Raji (cell line): Measurements from ENCODE around the gene PPP2R2C.

Experiments
- POLR2A ChIP-seq: IDR thresholded peaks from 2 replicates; pipeline ENCODE4 v1.6.1; 2011; ENCODE audit warnings: low read depth, low read length, control low read depth; ENCODE audit not compliant: insufficient read depth

PPP2R2C gene

DNA sequence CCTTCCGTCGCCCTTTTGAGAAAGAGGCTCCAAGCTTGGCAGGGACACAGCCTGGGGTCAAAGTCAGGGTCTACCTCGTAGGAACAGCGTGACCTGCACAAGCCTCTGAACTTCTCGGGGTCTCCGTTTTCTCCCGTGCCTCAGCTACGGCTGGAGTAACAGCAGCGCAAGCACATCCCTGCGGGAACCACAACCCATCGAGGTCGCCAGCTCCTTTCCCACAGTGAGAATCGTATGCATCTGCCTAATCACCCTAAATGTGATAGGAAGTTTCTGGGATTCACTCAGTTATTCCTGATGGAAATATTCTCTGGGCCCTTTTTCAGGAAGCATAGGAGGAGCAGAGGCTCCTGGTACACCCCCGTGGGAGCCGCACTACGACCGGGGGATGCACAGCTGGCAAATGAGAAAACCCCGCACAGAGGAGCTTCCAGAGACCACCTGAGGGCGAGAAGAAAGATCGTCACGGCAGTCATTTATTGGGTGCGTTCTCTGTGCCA, 24.7 kb downstream of the PPP2R2C start:
- TF ChIP-seq POLR2A: no peak

DNA sequence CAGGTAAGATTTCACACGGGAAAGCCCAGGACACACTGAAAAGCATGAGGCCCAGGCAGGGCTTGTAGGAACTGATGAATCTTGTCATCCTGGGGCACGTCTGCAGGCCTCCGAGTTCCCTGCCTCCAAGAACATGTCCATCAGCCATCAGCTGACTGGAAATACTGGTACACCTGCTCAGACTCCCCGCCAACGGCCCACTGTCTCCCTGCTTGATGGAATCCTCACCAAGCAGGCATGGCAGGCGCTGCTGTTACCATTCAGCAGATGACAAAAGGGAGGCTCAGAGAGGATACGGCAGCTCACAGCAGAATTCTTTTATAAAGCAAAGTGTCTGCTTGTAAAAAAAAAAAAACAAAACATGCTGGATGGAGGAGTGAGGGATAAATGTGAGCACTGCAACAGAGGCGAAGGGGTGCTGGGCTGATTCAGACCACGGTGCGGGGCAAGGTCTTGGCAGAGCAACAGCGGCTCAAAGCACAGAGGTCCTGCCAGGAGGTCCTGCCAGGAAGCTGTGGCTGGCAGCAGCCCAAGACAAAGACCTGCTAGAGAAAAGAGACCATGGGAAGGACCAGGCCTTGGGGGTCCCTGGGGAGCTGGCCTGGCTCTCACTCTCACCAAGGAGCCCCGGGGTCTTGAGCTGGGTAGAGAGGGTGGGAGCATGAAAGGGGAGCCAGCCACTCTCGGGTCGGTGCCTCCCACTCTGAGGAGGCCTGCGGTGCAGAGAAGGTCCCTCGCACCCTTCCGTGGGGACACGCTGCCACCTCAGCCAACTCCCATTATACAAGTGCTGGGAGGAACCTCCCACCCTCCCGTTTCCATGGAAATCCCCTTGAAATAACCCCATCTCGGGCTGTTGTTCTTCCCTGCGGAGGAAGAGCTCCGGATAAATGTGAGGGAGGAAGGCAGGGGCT, 25.6 kb downstream of the PPP2R2C start:
- no peak for TF ChIP-seq POLR2A

DNA sequence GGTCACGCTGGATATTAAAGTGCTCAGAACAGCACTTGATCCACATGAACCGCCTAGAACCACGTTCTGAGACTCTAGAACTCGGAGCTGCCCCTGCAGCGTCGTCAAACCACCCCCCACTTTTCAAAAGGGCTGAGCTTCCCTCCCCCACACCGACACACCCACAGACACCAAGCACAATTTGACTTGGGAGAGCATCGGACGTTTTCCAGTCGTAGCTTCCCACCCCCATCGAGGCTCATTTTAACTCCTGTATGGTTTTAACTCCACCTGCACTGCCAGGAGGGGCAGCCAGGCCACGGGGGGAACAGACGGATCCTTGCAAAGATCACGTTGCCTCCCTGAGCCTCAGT, 26.3 kb downstream of the PPP2R2C start:
- TF ChIP-seq POLR2A: no peak

DNA sequence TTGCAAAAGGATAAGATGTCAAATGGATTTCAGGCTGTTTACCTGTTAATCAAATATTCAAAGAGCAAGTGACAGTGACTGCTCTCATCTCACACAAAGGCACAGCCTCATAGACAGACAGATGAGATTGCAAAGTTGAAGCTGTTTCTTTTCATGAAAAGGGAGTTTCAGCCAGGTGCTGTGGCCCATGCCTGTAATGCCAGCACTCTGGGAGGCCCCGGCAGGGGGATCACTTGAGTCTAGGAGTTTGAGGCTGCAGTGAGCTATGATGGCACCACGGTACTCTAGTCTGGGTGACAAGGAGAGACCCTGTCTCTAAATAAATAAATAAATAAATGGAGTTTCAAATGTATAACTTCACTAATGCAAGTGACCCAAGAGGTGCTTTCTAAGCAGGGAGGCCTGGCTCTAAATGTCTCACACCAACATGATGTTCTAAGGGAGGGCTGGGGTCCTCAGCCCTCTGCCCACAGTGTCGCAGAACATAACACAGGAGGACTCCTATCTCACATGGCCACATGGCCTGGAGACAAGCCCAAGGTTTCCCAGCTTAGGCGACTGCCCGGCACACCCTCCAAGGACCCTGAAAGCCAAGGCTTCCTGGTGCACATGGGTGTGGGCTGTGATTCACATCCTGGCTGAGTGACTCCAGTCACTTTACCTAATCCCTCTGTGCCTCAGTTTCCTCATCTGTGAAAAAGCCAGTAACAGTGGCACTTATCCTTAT, 26.8 kb downstream of the PPP2R2C start:
- no peak for TF ChIP-seq POLR2A

DNA sequence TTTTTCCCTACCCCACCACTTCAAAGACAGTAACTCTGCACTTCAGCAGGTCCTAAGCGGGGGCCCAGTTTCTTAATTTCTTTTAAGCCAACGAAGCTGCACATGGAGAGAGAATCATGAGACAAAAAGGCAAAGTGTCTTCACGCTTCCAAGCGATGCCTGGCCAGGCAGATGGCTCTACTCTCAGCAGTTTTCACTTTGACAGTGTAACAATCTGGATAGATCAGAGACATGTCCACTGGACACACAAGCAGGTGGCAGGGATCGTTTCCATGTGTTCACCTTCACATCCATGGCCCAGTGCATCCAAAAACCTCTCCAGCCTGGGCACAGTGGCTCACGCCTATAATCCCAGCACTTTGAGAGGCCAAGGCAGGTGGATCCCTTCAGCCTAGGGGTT, 27.8 kb downstream of the PPP2R2C start:
- TF ChIP-seq POLR2A: no peak

DNA sequence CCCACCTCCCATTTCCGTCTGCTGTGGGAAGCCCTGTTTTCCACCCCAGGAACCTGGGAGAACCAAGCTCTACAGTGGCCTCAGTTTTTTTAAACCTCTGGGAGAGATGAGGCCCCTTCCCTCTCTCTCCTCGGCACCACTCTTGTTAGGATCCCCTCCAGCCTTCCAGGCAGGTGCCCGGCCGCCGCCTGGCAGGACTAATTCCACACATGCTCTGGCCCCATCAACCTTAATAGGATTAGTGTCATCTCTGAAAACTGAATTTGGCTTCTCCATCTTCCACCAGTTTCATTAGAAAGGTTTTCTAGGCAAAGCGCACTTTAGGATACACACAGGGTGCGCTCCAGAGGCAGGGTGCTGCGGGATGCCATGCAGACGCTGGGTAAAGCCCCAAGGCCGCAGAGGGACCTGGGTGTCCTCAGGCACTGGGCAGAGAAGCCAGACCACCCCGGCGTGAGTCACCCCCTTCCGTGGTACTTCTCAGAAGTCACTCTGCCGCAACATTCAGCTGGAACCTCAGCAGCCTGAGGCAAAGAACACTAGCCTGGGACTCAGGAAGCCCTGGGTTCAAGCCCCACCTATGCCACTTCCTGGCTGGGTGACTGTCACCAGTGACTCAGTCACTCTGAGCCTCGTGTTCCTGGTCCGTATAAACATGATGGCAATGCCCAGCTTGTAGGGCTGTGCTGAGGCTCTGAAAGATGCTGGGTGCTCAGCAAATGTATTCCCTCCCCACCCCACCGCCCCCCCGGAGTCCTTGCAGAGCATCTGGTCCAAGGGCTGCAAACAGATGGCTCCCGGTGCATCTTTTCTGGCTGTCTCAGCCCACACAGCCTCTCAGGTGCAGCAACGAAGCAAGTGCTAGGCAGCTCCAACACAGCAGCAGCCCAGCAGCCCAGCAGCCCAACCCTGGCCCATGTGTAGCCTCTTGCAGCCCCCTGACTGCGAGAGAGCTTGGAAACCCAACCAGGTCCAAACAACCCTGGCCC, 29.1 kb downstream of the PPP2R2C start:
- TF ChIP-seq POLR2A: no peak

DNA sequence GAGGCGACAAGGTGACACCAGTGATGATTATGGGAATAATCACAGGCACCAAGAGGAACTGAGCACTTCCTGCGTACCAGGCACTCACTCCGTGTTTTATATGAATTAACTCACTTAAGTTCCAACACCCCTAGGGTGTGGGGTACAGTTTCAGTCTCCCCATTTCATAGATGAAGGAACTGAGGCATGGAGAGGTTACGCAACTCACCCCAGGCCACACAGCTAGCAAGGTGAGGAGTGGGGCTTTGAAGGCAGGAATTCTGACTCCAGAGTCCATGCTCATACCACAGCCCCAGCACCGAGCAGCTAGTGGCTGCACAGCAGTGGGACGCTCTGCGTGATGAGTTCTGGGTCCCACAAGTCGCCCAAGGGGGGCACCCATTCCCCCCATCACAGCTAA, 29.9 kb downstream of the PPP2R2C start:
- no peak for TF ChIP-seq POLR2A

DNA sequence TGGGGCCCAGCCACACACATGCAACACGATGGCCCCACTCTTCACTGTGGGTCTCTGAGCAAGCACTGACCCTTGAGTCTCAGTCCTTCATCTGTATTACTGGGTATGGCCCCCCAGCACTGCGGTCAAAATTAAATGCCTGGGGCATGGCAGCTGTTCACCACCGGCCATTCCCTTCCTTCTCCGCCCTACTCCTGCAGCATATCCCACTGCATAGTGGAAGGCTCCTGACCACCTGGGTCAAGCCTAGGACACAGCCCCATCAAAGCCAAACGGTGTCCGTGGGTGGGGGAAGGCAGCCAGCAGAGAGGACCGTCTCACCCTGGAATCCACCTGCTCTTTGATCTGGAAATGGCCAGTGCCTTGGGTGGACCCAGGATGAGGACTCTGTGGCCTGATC, 30.7 kb downstream of the PPP2R2C start:
- no peak for TF ChIP-seq POLR2A

DNA sequence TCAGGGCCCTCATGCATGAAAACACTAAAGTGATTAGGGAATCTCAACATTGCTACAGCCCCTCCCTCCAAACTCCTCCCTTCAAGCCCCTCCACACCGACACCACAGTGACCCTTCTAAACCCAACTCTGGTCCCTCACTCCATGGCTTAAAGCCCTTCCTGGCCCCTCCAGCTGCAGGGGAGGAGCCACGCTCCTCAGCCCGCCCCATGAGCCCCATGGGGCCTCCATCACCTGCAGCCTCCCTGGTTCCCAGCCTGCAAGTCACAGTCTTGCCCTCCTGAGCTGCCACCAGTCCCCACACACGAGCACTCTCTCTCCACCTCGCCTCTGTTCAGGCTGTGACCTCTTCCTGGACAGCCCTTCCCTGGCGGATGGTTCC, 31.2 kb downstream of the PPP2R2C start:
- no peak for TF ChIP-seq POLR2A

DNA sequence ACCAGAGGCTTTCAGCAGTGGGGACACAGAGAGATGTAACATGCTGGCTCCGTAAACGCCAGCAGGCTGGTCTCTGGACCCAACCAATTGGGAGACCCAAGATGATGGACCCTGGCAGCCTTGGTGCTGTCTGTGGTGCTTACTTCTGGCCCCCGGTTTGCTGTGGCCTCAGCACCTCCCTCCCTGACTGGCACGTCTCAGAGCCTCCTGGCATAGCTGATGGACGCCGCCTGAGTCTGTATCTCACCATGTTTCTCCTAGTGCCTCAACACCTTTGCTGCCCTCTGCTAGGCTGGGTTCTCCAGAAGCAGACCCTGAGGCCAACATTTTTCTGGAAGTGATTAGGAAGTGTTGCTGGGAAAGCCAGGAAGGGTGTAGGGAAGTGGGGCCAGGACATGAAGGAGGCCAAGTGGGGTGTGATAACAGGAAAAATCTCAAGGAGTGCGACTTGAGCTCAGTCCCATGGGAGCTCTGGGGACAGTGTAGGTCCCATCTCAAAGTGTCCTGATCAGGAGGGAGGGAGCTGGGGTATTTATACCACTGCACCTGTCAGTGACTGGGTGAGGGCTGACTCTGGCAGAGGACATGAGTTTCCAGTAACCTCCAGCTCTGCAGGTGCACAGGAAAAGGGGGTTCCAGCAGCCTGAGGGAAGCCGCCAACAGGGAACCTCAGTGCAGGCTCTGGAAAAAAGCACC, 31.8 kb downstream of the PPP2R2C start:
- TF ChIP-seq POLR2A: no peak

DNA sequence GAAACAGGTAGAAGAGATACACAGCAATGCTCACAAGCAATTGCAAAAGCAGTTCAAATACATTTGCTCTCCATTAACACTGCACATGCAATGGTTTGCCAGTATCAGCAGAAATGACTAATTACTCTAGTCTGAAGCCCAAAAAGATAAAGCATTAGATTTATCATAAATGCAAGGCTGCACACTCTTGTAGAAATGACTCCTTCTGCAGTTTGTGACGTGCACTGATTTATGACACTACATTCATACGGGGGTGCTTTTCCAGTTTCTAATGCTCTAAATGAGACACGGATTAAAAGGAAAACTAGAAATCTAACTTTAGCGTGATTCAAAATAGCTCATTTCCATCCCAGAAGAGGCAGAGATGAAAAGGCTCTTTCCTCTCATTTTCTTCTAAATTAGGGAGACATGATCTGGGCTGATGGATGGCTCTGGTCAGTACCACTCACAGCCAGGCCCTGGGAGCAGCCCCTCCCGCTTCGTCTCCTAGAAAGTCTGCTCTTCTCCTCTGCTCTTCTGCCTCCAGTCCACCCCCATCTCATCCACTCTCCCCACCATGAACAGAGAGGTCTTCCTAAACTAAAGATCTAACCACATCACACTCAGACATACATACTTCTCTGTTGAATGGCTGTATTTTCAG, 33.2 kb downstream of the PPP2R2C start:
- TF ChIP-seq POLR2A: no peak

DNA sequence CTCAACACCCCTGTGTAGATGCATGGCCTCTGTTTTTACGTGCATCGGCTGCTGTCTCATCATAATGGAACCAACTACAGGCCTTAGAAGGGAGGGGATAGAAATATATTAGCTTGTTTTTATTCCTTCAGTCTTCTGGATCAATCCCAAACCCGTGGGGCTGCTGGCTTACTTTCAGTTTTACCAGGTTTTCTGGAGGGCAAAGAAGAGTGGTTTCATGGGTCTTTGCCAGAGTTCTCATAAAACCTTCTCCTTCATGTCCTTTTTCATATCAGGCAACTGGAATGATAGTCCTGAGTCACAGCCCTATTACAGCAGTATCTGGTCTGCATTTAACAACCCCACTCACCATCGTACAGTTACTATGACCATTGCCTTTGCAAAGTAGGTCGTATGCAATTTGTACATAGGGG, 34.6 kb downstream of the PPP2R2C start:
- no peak for TF ChIP-seq POLR2A

DNA sequence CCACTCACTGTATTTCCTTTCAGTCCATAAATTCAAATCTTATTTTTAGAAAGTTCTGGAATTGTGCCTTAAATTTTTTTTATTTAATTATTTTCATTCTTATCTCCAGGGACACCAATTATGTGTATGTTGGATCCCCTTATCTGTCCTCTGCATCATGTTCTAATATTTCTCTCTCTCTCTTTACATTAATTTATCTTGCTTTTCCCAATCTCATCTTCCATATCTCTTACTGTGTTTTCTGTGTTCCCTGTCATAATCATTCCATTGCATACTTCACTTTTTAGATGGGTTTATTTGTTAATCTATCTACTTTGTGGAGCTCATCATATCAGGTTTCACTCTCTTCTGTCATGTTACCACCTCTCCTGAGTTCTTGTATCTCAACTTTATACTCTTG, 37.4 kb downstream of the PPP2R2C start:
- TF ChIP-seq POLR2A: no peak

DNA sequence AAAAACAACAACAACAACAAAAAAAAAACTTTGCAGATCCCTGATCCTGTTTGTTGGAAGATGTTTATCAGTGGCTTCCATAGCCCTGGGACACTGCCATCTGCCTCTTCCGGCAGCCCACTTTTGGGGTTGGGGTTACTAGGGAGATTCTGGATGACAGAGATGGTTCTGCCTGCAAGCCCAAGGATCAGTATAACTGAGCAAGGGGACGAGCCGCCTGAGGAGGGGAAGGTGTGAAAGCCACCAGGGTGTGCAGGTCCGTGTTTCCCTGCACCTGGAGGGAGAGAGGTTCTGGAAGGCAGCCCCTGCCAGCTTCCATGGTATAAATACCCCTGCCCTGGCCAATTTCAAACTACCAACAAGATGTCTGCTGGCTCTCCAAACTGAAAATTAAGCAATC, 41.5 kb downstream of the PPP2R2C start:
- TF ChIP-seq POLR2A: no peak

DNA sequence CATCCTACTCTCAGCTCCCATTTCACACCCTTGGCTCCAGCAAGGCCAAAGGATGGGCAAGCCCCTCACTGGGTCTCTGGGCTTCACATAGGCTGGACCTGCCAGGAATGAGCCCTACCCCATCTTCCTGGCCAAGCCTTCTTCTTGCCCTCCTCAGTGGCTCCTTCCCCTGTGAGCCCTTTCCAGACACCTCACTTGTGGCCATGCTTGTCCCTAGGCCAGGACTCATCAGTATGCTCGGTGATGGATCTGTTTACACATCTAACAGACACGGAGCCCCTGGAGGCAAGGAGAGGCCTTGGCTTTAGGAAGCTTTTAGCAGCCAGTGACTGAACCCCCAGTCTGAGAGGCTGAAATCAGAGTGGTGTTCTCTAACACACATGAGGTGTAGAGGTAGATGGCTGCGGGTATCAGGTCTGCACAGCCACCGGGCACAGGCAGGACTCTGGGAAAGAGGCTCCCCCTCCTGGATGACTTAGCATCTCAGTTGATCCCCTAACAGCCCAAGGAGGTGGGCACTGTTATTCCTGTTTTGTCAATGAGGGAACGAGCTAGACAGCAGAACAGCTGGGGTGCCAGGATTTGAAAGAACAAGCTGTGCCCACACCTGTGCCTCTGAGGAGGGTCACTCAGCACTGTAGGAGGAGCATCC, 44.8 kb downstream of the PPP2R2C start:
- no peak for TF ChIP-seq POLR2A
